K562 (cell line): ENCODE measurements around the gene DAZAP1. TPM values are rescaled to one million over a fixed set of nuclear protein-coding genes. Genes with fewer than 3 reads are reported as not detected.

Source experiments
- BACH1 ChIP-seq: fragments of 200-800 bp; sonication (Bioruptor generic); IDR thresholded peaks from 2 replicates; pipeline ENCODE4 v1.6.1; 2016; ENCODE audit warnings: missing genetic modification characterization, missing compliant biosample characterization
- CXXC5 ChIP-seq: fragments of 250-450 bp; sonication (Bioruptor Pico); IDR thresholded peaks from 2 replicates; pipeline ENCODE4 v1.8.0; 2022; ENCODE audit warnings: inconsistent platforms, mild to moderate bottlenecking, moderate library complexity
- E2F1 ChIP-seq: sonication (generic); formaldehyde crosslinking; IDR thresholded peaks from 2 replicates; pipeline ENCODE4 v1.8.1; 2023; ENCODE audit warnings: mild to moderate bottlenecking, missing genetic modification reagents, moderate library complexity
- HDAC8 ChIP-seq: fragments of 450-650 bp; IDR thresholded peaks from 2 replicates; pipeline ENCODE4 v1.6.1; 2016; ENCODE audit warnings: mild to moderate bottlenecking, missing genetic modification characterization, moderate library complexity, missing compliant biosample characterization
- IRF9 ChIP-seq: fragments of 450-650 bp; IDR thresholded peaks from 2 replicates; pipeline ENCODE4 v1.6.1; 2016; ENCODE audit warnings: missing biosample characterization, missing genetic modification characterization
- KAT2B ChIP-seq: IDR thresholded peaks from one replicate; pipeline ENCODE4 v1.6.1; 2012; ENCODE audit warnings: low read depth, mild to moderate bottlenecking, control low read depth, inconsistent platforms, low read length, moderate library complexity
- KDM5B ChIP-seq: fragments of 200-600 bp; sonication (generic); IDR thresholded peaks from 2 replicates; pipeline ENCODE4 v1.6.1; 2012; ENCODE audit warnings: low read depth, mild to moderate bottlenecking, moderate library complexity, low read length, control low read depth, inconsistent platforms; ENCODE audit not compliant: insufficient replicate concordance
- MEIS2 ChIP-seq: fragments of 450-650 bp; IDR thresholded peaks from 2 replicates; pipeline ENCODE4 v1.6.1; 2014; ENCODE audit warnings: mild to moderate bottlenecking; ENCODE audit not compliant: partially characterized antibody
- PCBP2 ChIP-seq: fragments of 200-400 bp; formaldehyde crosslinking; IDR thresholded peaks from 2 replicates; pipeline ENCODE4 v1.6.1; 2018; ENCODE audit warnings: low read length, low read depth, mild to moderate bottlenecking, moderate library complexity; ENCODE audit not compliant: poor library complexity, severe bottlenecking
- POLR2B ChIP-seq: fragments of 450-650 bp; IDR thresholded peaks from 2 replicates; pipeline ENCODE4 v1.6.1; 2018; ENCODE audit warnings: low read depth; ENCODE audit not compliant: partially characterized antibody
- RBM14 ChIP-seq: fragments of 200-400 bp; formaldehyde crosslinking; IDR thresholded peaks from 2 replicates; pipeline ENCODE4 v1.6.1; 2018; ENCODE audit warnings: low read depth, mild to moderate bottlenecking, low read length, moderate library complexity, borderline replicate concordance; ENCODE audit not compliant: insufficient read depth
- RBM17 ChIP-seq: fragments of 200-400 bp; formaldehyde crosslinking; IDR thresholded peaks from 2 replicates; pipeline ENCODE4 v1.6.1; 2017; ENCODE audit warnings: low read depth, mild to moderate bottlenecking, low read length, borderline replicate concordance
- RFX7 ChIP-seq: fragments of 250-450 bp; sonication (Bioruptor Pico); IDR thresholded peaks from 2 replicates; pipeline ENCODE4 v1.5.1; 2021; ENCODE audit warnings: mild to moderate bottlenecking
- THRAP3 ChIP-seq: fragments of 450-650 bp; IDR thresholded peaks from 2 replicates; pipeline ENCODE4 v1.6.1; 2016; ENCODE audit warnings: mild to moderate bottlenecking, inconsistent platforms, borderline replicate concordance
- ZBTB8A ChIP-seq: fragments of 450-650 bp; IDR thresholded peaks from 2 replicates; pipeline ENCODE4 v1.6.1; 2018; ENCODE audit warnings: mild to moderate bottlenecking, moderate library complexity; ENCODE audit not compliant: partially characterized antibody
- ZNF134 ChIP-seq: fragments of 250-450 bp; sonication (Bioruptor Pico); conservative IDR thresholded peaks from 2 replicates; pipeline ENCODE4 v1.4.0; 2020
- ZNF444 ChIP-seq: fragments of 250-450 bp; sonication (Bioruptor Pico); IDR thresholded peaks from 2 replicates; pipeline ENCODE4 v1.4.0; 2020; ENCODE audit warnings: mild to moderate bottlenecking, moderate library complexity
- ZNF584 ChIP-seq: fragments of 200-800 bp; sonication (Bioruptor generic); IDR thresholded peaks from 2 replicates; pipeline ENCODE4 v1.6.1; 2016; ENCODE audit warnings: low read depth, mild to moderate bottlenecking, missing genetic modification characterization, missing compliant biosample characterization
- polyA plus RNA-seq, 8 experiments: library from polyadenylated mRNA; depleted of rRNA in 4 of 8; stranded (reverse) in 5 of 8; unstranded in 3 of 8; fragments of >200 nt; fragmentation: Nextera tagmentation in 2 of 8; fragmentation: Illumina TruSeq in 1 of 8; extraction: Ambion mirVana in 2 of 8; extraction: Trizol in 1 of 8; gene quantifications; 2 replicates each; pipeline versions ENCODE4 v1.2.1 to v1.2.3, GENCODE V29; 2011 to 2014; ENCODE audit warnings: inconsistent platforms in 1 of 8, missing spikeins in 1 of 8
- total RNA-seq, 7 experiments: library from RNA; depleted of rRNA in 6 of 7; stranded (reverse); fragments of >200 nt in 6 of 7; fragmentation: Illumina TruSeq in 2 of 7; extraction: Trizol in 2 of 7; gene quantifications; 2 replicates each; pipeline versions ENCODE4 v1.2.1 to v1.2.3, GENCODE V29; 2011 to 2021; ENCODE audit warnings: low replicate concordance in 1 of 7
- TF ChIP-seq, protein P1 (sequence below): sonication (generic); formaldehyde crosslinking; IDR thresholded peaks from 2 replicates; pipeline ENCODE4 v1.8.1; 2023; ENCODE audit warnings: mild to moderate bottlenecking, missing genetic modification reagents
- TF ChIP-seq, protein P2 (sequence below): sonication (generic); formaldehyde crosslinking; IDR thresholded peaks from 2 replicates; pipeline ENCODE4 v1.8.0; 2022; ENCODE audit warnings: mild to moderate bottlenecking, missing genetic modification reagents

The DAZAP1 gene
- total and polyA plus RNA-seq, 9 of the 15 experiments (the other 6 are each of a cell fraction or from before 2014, with no cell fraction given) = 10.8 to 289 (median 142) TPM

GRCh38 chr19:1383312-1384084 lies 23.9 kb upstream of the DAZAP1 start, which contains the start of gene NDUFS7 (continued):
- TF ChIP-seq E2F1 = peak; percentile 90
- TF ChIP-seq THRAP3 = peak; percentile 69; the same call in 1 of the 2 replicates
- TF ChIP-seq IRF9 = peak; percentile 88
- TF ChIP-seq, protein P1, sequence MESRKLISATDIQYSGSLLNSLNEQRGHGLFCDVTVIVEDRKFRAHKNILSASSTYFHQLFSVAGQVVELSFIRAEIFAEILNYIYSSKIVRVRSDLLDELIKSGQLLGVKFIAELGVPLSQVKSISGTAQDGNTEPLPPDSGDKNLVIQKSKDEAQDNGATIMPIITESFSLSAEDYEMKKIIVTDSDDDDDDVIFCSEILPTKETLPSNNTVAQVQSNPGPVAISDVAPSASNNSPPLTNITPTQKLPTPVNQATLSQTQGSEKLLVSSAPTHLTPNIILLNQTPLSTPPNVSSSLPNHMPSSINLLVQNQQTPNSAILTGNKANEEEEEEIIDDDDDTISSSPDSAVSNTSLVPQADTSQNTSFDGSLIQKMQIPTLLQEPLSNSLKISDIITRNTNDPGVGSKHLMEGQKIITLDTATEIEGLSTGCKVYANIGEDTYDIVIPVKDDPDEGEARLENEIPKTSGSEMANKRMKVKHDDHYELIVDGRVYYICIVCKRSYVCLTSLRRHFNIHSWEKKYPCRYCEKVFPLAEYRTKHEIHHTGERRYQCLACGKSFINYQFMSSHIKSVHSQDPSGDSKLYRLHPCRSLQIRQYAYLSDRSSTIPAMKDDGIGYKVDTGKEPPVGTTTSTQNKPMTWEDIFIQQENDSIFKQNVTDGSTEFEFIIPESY (CRISPR knock-in tag) = peak; percentile 96
- peak; percentile 98 for TF ChIP-seq CXXC5
- peak; percentile 28 for TF ChIP-seq POLR2B
- TF ChIP-seq RBM17 = no peak
- peak; percentile 29 for TF ChIP-seq KAT2B
- TF ChIP-seq ZNF584 (CRISPR knock-in tag) = no peak
- TF ChIP-seq ZNF134 (CRISPR knock-in tag) = peak; percentile 57; the same call in 1 of the 2 replicates
- TF ChIP-seq BACH1 (tag) = no peak
- no peak for TF ChIP-seq ZNF444 (CRISPR knock-in tag)
- TF ChIP-seq ZBTB8A = peak; percentile 100
- TF ChIP-seq MEIS2 = peak; percentile 66
- TF ChIP-seq, protein P2, sequence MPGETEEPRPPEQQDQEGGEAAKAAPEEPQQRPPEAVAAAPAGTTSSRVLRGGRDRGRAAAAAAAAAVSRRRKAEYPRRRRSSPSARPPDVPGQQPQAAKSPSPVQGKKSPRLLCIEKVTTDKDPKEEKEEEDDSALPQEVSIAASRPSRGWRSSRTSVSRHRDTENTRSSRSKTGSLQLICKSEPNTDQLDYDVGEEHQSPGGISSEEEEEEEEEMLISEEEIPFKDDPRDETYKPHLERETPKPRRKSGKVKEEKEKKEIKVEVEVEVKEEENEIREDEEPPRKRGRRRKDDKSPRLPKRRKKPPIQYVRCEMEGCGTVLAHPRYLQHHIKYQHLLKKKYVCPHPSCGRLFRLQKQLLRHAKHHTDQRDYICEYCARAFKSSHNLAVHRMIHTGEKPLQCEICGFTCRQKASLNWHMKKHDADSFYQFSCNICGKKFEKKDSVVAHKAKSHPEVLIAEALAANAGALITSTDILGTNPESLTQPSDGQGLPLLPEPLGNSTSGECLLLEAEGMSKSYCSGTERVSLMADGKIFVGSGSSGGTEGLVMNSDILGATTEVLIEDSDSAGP = 0 out of 2 replicates have a peak, but pooled peaks have one; percentile 80
- TF ChIP-seq HDAC8 (tag) = peak; percentile 76
- TF ChIP-seq RFX7 (CRISPR knock-in tag) = no peak
- no peak for TF ChIP-seq RBM14
- TF ChIP-seq PCBP2 = no peak
- peak; percentile 81 for TF ChIP-seq KDM5B
